Neural progenitor cell (in vitro differentiated cells): ENCODE data around the gene ANKDD1B.

Source experiments
- EZH2 ChIP-seq: fragments of 200-600 bp; sonication (generic); IDR thresholded peaks from 2 replicates; pipeline ENCODE4 v1.6.1; 2017; ENCODE audit warnings: antibody characterized with exemption, mild to moderate bottlenecking, moderate library complexity
- EZH2phosphoT487 ChIP-seq: fragments of 200-600 bp; sonication (generic); IDR thresholded peaks from 2 replicates; pipeline ENCODE4 v1.6.1; 2017; ENCODE audit warnings: antibody characterized with exemption
- TF ChIP-seq, protein P1 (sequence below): fragments of 200-600 bp; sonication (generic); IDR thresholded peaks from 2 replicates; pipeline ENCODE4 v1.5.1; 2017; ENCODE audit warnings: antibody characterized with exemption, mild to moderate bottlenecking

DNA sequence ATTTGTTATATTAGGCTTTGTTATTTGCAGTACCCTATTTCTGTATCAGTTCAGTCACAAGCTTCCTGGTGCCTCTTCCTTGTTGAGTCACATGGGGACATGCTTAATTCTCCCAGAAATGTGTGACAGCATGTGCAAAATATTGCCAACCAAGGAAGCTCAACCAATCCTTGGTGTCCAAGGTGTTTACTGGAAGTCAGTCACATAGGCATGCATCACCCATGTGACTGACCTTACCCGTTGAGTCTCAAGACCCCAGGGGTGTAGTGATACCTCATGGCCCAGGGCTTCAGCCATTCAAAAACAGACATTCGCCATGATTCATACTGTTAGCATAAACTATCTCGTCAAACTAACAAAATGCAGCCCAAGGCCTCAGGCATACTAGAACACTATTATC lies 9.3 kb upstream of the ANKDD1B start:
- TF ChIP-seq, protein P1, sequence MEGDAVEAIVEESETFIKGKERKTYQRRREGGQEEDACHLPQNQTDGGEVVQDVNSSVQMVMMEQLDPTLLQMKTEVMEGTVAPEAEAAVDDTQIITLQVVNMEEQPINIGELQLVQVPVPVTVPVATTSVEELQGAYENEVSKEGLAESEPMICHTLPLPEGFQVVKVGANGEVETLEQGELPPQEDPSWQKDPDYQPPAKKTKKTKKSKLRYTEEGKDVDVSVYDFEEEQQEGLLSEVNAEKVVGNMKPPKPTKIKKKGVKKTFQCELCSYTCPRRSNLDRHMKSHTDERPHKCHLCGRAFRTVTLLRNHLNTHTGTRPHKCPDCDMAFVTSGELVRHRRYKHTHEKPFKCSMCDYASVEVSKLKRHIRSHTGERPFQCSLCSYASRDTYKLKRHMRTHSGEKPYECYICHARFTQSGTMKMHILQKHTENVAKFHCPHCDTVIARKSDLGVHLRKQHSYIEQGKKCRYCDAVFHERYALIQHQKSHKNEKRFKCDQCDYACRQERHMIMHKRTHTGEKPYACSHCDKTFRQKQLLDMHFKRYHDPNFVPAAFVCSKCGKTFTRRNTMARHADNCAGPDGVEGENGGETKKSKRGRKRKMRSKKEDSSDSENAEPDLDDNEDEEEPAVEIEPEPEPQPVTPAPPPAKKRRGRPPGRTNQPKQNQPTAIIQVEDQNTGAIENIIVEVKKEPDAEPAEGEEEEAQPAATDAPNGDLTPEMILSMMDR, result no peak
- TF ChIP-seq EZH2 (no peak), EZH2phosphoT487 (no peak)
